RPMI8226 (cell line): Measurements from ENCODE around the gene ODAD4.

ENCODE experiments used
- DNase-seq: peaks from one replicate; pipeline ENCODE4 v3.0.0-alpha.2; 2015

Gene ODAD4

DNA sequence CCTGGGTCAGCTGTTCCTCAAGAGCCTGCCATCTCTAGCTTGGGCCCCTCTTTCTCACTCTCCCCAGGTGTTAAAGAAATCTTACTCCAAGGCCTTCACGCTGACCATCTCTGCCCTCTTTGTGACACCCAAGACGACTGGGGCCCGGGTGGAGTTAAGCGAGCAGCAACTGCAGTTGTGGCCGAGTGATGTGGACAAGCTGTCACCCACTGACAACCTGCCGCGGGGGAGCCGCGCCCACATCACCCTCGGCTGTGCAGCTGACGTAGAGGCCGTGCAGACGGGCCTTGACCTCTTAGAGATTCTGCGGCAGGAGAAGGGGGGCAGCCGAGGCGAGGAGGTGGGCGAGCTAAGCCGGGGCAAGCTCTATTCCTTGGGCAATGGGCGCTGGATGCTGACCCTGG is 43.0 kb downstream of the ODAD4 start:
- no peak for DNase-seq

DNA sequence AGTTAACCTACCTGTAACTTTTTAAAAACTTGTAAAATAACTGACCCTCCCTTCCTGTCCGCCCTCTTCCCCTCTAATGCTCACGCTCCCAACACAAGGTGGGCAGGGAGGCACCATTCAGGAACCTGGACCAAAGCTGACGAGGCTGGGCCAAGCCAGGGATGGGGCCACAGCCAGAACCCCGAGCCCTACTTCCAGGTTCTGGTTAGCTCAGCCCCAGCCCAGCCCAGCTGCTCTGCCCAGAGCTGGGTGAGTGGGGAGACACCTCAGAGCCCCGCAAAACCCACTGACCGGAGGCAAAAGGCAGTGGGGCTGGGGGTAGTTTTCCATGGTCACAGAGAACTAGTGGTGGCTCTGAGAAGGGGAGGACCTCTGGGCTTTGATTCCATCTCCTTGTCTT is 43.6 kb downstream of the ODAD4 start:
- no peak for DNase-seq

DNA sequence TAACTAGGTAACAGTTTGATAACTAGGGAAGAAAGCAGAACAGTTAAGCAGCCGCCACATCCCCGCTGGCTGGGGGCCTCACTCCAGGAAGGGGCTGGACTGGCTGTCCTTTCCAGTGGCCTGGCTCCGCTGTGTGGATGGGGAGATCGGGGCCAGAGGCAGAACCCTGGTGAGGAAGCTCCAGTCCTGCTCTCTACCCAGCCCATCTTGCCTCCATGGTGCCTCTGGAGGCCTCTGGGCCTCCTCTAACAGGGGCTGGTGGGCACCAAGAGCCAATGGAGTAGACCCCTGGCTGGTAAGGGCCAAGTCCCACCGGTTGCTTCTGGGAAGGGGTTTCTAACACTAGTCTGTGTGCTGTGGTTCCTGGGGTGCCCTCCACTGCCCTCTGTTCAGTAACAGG is 44.2 kb downstream of the ODAD4 start:
- no peak for DNase-seq

DNA sequence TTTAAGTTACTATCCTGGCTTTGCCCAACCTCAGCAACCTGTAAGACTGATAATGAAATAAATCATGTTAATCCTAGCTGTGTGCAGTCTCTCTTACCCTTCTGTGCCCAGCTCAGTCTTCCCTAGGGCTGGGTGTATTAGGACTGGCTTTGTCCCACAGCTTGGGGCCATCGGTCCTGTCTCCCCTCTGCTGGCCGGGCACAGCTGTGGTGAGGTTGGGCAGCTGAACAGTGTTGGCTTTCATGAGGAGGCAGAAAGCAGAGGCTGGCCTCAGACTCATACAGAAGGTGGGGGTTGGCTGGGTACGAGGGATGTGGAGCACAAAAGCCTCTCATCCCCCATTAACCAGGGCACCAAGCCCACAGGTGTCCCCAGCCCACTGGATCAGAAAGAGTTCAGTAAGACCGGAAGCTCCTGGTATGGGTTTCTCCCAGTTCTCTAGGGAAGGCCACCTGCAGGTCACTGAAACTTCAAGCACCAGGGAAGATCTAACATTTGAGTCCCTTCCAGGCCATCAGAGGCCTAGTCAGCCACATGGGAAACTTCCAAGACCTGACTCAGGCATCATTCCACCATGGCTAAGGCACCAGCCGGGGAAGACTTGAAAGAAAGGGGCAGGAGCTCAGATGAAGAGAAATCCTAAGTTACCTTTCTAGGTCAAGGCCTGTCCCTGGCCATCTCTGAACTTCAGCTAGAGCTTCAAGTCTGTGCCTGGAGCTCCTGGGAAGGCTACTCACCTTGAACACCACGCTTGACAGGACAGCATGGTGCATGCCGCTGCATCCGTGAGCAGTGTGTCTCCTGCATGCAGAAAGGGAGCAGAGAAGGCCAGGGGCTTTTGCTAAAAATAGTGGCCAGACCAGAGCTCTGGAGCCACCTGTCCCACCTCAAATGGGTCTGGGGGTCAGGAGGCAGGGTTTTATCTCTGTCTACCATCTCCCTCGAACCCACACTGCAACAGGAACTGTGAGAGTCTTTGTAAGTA is 45.0 kb downstream of the ODAD4 start:
- no peak for DNase-seq

DNA sequence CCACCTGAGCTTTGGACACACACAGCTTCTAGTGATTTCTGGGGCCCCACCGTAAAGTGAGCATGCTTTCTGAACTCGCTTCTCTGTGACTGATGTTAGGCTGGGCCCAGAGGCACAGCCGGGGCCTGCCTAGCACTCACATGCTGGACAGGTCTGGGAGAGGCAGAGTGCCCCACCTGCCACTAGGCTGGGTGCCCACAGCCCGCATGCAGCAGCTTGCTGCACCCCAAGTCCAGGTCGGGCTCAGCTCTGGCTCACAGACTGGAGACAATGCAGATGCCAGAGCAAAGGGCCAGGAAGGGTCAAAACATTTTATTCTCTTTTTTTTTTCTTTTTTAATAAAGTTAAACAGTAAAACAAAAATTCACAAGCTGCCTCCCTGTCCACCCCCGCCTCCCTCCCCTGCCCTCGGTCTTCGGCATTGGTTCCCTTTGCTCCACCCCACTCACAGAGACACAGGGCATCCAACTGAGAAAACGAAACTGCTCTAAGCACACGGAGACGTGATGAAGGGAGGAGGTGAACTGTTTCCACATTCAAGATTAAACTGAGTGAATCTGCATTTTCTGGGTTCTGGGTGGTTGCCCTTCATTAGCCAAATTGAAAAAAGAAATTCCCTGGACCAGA is 45.8 kb downstream of the ODAD4 start:
- no peak for DNase-seq

DNA sequence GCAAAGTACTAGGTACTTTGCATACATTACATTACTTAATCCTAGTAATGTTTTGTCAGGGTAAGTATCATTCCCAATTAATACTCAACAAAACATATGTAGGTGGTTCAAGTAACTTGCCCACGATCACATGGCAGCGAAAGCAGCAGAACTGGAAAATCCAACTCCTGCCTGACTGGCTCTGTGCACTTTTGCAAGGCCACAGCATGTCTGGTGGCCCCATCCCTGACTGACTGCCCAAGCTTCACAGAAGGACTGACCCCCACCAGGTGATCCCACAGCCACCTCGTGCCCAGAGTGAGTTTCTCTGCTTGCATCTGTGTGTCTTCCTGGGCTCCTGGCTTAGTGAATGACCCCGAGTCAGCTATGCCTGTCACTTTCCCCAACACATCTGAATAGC is 47.6 kb downstream of the ODAD4 start:
- no peak for DNase-seq

DNA sequence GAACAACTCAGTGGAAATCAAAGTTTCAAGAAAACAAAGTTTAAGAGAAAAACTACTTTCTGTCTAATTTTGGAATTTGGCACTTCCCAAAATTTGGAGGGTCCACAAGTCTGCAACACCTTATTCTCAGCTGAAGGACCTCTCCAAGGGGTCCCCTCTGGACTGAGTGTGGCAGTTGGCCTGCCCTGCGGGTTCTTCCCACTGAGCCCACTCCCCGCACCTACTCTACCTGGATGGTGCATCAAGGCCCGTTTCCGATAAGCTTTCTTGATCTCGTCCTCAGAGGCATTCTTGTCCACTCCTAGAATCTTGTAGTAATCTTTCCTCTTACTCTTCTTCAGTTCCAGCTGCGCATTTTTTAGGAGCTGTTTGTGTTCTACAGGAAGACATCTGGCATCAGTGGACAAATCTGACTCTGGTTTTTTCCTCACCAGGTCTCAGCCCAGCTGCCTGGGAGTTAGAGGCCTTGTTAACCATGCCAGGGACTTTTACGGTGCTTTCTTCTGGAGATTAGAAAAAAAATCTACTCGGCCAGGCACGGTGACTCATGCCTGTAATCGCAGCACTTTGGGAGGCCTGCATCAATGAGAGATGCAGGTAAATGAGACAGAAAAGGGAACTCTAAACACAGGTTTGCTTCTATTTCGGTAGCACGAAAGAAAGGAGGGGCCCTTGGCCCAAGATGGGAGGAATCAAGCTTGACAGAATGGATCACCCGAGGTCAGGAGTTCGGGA is 51.8 kb downstream of the ODAD4 start:
- DNase-seq: no peak

DNA sequence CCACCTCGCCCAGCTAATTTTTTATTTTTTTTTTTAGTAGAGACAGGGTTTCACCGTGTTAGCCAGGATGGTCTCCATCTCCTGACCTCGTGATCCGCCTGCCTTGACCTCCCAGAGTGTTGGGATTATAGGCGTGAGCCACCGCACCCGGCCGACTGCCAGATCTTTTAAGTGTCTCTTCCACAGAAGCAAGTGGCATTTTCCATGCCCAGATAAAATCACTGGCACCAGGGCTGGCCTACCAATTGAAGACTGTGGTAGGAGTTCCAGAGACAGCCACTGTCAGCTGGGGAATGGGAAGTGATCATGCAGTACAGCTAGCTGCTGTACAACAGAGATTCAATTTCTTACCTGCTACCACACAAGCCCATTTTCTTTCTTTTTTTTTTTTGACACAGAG is 54.0 kb downstream of the ODAD4 start:
- no peak for DNase-seq

DNA sequence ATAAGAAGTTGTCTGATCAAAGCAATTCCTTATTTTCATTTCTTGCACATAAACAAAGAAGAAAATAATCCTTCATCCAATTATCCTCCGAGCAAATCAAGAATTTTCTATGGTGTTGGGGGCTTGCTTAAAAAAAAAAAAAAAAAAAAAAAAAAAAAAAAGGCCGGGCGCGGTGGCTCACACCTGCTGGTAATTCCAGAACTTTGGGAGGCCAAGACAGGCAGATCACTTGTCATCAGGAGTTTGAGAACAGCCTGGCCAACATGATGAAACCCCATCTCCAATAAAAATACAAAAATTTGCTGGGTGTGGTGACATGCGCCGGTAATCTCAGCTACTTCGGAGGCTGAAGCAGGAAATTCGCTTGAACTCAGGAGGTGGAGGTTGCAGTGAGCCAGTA is 55.5 kb downstream of the ODAD4 start:
- no peak for DNase-seq

DNA sequence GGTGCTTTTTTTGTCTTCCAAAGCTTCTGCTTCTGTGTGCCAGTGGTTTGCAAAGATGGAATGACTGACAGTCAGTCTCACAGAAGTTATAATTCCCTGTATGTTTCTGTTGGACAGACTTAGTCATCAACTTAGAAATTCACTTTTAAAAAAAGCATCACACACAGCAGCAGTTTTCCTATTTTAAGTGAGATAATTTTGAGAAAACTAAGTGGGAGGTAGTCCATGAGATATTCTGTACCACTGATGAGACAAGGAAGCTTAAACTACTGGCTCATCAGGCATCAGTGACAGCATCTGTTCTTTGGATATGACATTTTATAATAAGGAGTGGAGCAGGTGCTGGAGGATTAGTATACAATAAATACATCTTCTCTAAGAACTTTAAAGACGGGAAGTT is 56.2 kb downstream of the ODAD4 start:
- DNase-seq: no peak

DNA sequence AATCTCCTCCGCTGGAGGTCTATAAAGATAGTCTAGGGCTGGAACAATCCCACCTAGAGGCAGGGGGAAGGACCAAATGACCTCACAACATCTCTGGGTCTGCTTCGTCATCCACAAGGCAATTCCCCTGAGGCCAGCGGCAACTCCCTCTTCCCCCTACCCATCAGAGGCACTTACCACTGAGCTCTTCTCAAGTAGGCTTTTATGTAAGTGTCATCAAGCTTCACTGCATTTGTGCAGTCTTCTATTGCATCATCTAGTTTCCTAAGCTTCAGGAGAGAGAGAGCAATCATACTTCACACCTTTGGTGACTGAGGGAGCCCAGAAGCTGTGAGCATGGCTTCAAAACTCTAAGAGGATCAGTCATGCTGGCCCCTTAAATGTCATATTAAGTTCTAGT is 57.2 kb downstream of the ODAD4 start:
- DNase-seq: no peak

DNA sequence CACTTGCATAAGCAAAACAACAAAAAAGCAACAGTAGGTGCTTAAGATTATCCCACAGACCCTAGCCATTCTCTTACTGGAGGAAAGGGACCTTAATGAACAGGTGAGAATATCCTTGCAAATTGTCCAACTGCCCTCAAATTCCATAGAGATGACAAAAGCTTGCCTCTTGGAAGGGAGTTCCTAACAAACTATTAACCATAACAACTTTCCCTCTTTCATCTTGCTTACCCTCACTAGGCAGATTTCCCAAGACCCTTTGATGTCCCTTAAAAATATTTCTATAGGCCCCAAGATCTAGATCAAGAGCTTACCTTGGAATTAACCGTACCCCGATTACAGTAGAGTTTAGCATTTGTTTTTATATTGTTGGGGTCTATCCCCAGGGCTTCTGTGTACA is 58.0 kb downstream of the ODAD4 start:
- no peak for DNase-seq

DNA sequence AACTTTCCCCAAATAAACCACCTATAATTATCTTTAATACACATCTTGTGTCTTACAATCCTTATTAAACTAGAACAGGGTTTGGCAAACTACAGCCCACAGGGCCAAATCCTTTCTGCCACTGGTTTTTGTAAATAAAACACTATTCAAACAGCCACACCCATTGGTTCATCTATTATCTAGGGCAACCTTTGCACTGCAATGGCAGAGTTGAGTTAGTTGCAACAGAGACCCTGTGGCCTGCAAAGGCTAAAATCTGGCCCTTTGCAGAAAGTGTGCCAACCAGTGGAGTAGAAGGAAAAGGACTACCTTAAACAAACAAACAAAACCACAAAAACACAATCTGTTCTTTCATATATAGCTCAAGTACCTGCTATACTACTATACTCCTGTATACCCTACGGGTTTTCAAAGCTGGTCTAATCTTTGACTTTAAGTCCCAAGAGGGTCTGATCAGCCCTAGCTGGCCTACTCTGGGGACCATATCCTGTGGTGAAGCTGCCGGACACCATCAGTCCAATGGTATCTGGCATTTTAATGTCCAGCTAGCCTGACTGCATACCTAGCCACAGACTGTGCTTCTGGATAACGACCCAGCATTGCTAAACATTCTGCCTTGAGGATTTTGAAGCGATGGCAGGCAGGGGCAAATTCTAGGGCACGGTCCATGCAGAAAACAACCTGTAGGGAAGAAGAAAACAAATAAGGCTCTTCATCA is 59.4 kb downstream of the ODAD4 start:
- no peak for DNase-seq

DNA sequence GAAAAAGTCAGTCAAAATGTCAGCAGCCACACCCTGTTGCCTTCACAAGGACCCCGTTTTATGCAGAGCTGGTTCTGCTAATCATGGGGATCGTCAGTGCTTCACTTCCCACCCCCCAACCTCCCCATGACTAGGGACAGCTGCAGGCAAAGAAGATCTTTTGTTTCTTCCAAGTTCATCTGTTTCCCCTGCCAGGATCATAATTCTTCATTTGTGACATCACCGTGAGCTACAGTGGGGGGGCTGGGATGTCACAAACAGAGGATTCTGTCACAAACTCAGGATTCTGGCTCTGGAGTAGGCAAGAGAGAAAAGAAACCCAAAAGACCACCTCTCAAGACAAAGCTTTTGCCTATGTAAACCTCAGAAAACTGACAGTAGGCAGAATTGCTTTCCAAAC is 62.2 kb downstream of the ODAD4 start:
- no peak for DNase-seq

DNA sequence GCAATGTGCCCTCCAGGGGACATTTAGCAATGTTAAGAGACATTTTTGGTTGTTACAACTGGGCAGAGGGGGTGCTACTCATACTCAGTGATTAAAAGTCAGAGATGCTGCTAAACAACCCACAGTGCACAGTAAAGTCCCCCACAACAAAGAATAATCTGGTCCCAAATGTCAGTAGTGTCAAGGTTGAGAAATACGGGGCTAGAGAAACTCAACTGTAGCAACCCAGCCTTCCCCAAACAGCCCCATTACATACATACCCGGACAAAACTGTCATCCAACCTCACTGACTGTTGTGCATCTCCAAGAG is 66.4 kb downstream of the ODAD4 start:
- DNase-seq: no peak

DNA sequence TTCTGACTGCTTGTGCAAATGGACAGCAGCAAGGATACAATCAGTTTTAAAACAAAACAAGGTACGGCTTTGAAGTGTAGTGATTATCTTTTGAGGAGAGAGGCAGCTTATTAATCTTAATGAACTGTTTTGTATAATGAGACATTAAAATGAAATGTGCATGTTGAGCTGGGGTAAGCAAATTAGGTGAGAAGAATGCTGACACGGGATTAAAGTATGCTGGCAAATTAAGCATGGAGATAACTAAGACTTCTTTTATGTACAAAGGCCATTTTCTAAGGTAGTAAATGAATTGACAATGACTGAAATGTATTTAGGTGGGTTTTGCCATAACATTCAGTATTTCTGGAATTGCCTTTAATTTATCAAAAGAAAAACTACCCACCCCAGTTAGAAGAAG is 68.1 kb downstream of the ODAD4 start:
- no peak for DNase-seq

DNA sequence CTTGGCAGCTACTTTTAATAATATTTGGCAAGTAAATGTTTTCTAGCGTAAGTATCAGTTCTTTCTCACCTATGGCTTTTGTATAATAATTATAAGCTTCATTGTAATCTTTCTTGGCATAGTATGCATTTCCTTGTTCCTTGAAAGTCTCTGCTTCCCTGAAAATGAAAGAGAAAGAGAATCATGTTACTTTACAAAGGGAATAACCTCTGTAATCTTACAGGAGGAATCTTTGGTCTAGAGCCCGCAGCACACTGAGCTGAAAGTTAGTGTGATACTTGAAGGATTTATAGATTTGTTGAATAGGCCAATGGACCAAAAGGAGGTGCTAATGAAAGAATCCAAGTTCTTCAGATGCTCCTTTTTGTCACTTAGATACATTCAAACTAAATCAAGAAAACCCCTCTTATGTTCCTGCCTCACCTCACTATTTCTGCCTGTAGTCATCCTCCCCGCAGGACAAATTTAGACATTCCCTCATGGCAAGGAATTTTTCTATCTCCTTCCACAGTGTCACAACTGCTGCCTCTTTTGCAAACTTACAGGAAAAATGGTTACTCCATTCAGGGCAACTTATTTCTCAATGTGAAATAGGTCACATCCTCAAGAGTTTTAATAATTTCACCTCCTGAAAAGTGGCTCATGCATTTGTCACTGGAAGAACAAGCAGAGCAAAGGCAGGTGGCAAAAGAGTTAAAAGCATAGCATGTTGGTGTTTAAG is 70.2 kb downstream of the ODAD4 start:
- DNase-seq: no peak

DNA sequence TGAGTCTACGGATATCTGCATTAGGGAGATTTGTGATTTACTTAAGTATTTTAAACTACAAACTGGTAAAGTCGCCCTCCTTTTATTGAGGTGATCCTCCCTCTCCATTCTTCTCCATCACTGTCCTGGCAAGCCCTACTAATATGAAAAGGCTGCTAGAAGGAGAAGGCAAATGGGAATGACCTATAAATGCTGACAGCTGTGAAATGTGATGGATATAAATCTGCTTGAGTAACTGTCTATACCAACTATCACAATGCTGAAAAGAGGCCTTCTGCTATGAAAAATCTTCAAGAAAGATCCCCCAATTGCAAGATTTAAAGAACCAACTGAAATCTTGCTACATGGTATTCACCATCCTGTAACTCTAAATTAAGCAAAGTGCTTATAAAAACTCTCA is 71.3 kb downstream of the ODAD4 start:
- no peak for DNase-seq

DNA sequence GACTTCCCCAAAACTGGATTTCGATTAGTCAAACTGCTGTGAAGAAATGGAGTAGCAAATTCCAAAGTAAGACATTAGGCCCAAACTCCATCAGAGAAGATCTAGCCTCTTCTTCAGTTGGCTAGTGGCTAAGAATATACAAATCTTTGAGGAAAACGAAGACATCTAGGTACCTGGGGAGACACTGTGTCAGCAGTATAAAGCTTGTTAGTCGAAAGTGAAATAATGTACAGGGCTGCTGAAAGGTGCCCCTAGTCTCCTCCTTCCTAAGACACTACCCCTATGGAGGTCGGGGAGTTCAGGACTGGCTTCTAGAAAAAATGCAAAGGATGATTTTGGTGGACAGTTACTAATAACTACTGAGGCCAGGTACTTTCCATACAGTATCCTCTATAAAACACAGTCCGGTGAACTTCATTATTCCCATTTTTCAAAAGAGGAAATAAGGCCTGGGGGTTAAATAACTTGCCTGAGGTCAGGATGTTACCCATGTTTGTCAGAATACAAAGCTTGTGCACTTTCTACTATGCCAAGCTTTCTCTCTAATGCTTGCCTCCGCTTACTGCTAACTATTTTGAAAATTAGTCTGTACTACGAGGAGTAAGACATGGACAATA is 71.9 kb downstream of the ODAD4 start:
- DNase-seq: no peak

DNA sequence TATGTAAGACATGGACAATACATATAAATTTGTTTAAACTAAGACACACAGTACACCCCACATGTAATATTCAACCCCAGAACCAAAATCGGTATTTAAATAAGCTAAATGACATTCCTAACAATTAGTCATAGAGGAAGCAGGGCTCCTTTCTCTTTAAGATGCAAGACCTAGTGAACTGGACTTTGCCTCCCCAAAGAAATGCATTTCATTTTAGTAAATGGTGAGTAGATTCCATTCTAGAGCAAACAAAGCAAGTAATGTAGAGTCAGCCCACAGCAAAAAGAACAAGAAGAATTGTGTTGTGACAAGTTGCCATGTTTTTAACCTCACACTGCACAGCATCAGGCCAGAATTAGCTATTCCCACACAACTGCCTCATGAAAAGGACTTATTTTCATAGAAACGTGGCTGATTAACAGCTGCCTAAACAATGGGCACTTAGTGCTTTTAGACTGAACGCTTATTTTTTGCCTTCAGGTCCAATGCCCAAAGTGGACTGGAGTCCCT is 72.4 kb downstream of the ODAD4 start:
- DNase-seq: no peak

DNA sequence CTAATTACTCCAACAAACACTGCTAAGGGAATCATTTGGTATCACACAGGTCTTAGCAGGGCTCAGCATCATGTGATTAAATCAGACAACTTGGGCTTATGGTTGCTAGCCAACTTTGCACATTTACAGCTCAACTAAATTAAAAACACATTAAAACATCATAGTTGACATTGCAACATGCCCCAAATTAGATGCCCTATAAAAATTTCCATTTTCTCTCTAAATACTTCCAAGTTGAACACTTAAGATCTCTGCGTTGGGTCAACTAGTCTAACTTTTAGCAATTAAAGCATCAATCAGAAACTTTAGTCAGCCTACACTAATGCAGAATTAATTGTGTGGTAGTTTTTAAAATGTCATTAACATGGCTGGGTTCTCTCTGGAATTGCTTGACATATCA is 74.7 kb downstream of the ODAD4 start:
- DNase-seq: no peak

DNA sequence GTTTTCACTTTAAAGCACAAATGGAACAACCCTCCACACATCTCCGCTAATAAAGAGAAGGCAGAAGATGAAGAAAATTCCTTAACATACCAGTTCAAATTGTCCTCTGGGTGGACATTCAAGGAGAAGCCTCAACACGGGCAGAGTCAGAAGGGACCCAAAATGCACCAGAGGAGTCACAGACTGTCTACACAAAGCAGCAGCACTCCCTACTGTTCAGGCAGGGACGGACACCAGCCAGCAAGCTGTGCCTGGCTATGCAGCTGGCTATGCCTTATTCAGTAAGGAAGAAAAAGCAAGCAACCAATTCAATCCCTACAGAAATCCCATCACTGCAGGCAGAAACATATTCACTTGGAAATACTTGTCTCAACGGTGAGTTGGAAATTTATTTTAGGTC is 78.8 kb downstream of the ODAD4 start:
- DNase-seq: no peak
